ENCODE data around the gene SF3B6.

SF3B6 gene

GRCh38 chr2:24088821-24089359 lies 12.8 kb upstream of the SF3B6 start:
- FAIRE-seq = no peak

GRCh38 chr2:24087032-24087431 lies 10.9 kb upstream of the SF3B6 start:
- no peak for FAIRE-seq

GRCh38 chr2:24086241-24086640 lies 10.1 kb upstream of the SF3B6 start:
- FAIRE-seq = no peak

GRCh38 chr2:24085200-24085489 lies 9.0 kb upstream of the SF3B6 start:
- FAIRE-seq = no peak

GRCh38 chr2:24084386-24085199 lies 8.5 kb upstream of the SF3B6 start, which contains the start of gene TP53I3:
TSS of gene TP53I3 (minus strand) at chr2:24084834. CDS start at chr2:24084326, 508 bp downstream.
- no peak for FAIRE-seq

GRCh38 chr2:24083567-24084385 lies 7.7 kb upstream of the SF3B6 start:
- no peak for FAIRE-seq

- no peak for FAIRE-seq
Observed at GRCh38 chr2:24082787-24083566, 6.9 kb upstream of the SF3B6 start.

- no peak for FAIRE-seq
Observed at GRCh38 chr2:24080701-24081100, 4.6 kb upstream of the SF3B6 start.

GRCh38 chr2:24077879-24078278 lies 1.8 kb upstream of the SF3B6 start:
- no peak for FAIRE-seq

- FAIRE-seq = no peak
Observed at GRCh38 chr2:24077535-24077877, 1.4 kb upstream of the SF3B6 start.

GRCh38 chr2:24076849-24077534 lies 866 bp upstream of the SF3B6 start:
- no peak for FAIRE-seq

GRCh38 chr2:24075259-24075658 lies 867 bp downstream of the SF3B6 start:
- no peak for FAIRE-seq

- no peak for FAIRE-seq
Observed at GRCh38 chr2:24073816-24074215, 2.3 kb downstream of the SF3B6 start.

- no peak for FAIRE-seq
Observed at GRCh38 chr2:24072259-24072658, 3.9 kb downstream of the SF3B6 start.

GRCh38 chr2:24065341-24065740 lies 10.8 kb downstream of the SF3B6 start:
- no peak for FAIRE-seq

GRCh38 chr2:24058564-24059271 lies 17.4 kb downstream of the SF3B6 start:
- FAIRE-seq = no peak

- FAIRE-seq = no peak
Observed at GRCh38 chr2:24055750-24056149, 20.4 kb downstream of the SF3B6 start.

- no peak for FAIRE-seq
Observed at GRCh38 chr2:24054366-24055010, 21.6 kb downstream of the SF3B6 start.

GRCh38 chr2:24052951-24053350 lies 23.2 kb downstream of the SF3B6 start:
- no peak for FAIRE-seq

GRCh38 chr2:24051833-24052232 lies 24.3 kb downstream of the SF3B6 start:
- FAIRE-seq = no peak
